ACHN (cell line): ENCODE results near the gene RILPL2.
"Not testable (repeated sequence)": the region's sequence is repeated elsewhere in the genome, so short reads cannot be mapped to it uniquely, and the experiment has no call there.

Experiments
- DNase-seq: peaks from one replicate; pipeline ENCODE4 v3.0.0-alpha.2; 2015
- in situ Hi-C: cut with HindIII; loops from 2 replicates; pipeline ENCODE4 v1.10.0; 2017; ENCODE audit warnings: low sequenced_read_pairs, low pct_ligation_motif_present, low pct_unique_long_range_greater_than_20kb

The RILPL2 gene

DNA sequence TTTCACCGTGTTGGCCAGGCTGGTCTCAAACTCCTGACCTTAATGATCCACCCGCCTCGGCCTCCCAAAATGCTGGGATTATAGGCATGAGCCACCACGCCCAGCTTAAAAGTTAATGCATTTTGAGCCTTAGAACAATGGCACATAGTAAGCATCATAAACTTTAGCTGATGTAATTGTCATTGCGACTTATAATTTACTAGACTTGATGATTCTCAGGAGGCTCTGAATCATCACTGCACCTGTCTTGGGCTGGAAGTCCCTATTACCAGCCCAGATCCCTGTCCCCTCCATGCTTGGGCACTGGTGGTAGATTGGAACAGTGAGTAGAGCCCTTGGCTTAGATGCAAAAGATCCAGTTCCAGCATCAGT is 26.5 kb downstream of the RILPL2 start:
- in situ Hi-C loops: no loop called here

DNA sequence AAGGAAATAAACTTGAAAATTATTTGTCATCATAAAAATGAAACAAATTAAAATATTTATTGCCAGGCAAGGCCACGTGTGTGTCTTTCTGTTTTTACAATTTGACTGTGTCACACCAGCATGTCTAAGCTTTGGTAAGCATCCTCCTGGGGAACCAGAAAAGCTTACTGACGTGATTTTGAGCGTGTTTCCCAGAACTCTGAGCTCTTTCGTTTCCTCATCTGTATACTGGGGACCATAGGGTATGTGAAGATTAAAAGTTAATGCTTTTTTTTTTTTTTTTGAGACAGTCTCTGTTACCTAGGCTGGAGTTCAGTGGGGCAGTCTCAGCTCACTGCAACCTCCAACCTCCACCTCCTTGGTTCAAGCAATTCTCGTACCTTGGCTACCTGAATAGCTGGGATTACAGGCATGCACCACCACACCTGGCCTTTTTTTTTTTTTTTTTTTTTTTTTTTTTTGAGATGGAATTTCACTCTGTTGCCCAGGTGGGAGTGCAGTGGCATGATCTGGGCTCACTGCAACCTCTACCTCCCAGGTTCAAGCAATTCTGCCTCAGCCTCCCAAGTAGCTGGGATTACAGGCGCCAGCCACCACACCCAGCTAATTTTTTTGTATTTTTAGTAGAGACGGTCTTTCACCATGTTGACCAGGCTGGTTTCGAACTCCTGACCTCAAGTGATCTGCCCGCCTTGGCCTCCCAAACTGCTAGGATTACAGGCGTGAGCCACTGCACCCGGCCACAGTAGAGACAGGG is 27.0 kb downstream of the RILPL2 start:
- in situ Hi-C loops, DNase-seq: not testable (repeated sequence)

More for the DNA sequence above, 26.5 kb downstream of the RILPL2 start:
- no peak for DNase-seq

DNA sequence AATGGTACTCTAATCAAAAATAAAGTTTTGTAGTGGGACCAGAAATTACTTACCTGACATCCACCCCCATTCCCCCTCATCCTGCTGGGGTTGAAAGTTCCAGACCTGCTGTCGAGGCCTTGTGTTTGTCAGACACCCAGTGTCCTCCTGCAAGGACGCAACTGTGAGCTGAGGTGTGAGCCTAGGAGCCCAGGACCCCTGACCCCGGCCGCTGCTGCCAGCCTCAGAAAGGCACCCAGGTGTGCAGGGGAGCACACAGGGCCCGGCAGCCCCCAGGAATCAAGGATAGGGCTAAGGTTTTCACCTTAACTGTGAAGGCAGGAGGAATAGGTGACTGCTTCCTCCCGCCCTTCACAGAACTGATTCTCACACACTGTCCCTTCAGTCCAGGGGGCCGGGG is 27.9 kb downstream of the RILPL2 start:
- DNase-seq, in situ Hi-C loops: not testable (repeated sequence)

DNA sequence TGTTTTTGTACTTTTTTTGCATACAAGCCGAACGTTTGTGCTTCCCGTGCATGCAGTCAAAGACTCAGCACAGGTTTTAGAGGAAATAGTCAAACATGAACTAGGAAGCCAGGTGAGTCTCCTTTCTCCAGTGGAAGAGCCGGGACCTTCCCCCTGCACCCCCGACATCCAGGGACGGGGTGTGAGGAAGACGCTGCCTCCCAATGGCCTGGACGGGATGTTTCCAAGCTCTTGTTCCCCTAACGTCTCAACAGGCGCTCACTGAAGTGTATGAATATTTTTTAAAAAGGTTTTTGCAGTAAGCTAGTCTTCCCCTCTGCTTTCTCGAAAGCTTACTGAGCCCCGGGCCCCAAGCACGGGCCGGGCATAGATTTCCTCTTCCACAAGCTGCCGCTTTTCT is 28.6 kb downstream of the RILPL2 start:
- in situ Hi-C loops, DNase-seq: not testable (repeated sequence)

DNA sequence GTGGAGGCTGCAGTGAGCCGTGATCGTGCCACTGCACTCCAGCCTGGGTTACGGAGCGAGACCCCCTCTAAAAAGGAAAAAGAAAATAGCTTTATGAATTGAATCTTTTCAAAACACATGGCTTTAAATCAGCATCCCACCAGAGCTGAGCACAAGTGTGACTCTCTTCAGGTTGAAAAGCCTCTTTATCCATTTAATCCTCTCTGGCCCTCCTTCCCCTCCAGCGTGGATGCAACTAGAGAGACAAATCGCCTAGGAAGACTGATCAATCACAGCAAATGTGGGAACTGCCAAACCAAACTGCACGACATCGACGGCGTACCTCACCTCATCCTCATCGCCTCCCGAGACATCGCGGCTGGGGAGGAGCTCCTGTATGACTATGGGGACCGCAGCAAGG is 29.2 kb downstream of the RILPL2 start:
- in situ Hi-C loops, DNase-seq: not testable (repeated sequence)

DNA sequence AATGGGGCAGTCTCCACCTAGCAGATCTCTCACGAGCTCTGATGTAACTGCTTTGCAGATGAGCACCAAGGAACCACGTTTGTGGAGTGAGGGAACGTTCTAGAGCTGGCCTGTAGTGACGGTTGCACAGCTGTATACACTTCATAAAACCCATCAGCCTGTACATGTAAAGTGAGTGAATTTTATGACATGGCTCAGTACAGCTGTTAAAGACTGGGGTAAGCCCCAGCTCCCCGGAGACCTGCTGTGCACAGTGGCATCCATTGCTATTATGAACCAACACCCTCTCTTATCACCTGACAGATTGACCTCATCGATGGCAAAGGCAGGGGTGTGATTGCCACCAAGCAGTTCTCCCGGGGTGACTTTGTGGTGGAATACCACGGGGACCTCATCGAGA is 31.9 kb downstream of the RILPL2 start:
- no peak for DNase-seq
- in situ Hi-C loops: no loop called here

DNA sequence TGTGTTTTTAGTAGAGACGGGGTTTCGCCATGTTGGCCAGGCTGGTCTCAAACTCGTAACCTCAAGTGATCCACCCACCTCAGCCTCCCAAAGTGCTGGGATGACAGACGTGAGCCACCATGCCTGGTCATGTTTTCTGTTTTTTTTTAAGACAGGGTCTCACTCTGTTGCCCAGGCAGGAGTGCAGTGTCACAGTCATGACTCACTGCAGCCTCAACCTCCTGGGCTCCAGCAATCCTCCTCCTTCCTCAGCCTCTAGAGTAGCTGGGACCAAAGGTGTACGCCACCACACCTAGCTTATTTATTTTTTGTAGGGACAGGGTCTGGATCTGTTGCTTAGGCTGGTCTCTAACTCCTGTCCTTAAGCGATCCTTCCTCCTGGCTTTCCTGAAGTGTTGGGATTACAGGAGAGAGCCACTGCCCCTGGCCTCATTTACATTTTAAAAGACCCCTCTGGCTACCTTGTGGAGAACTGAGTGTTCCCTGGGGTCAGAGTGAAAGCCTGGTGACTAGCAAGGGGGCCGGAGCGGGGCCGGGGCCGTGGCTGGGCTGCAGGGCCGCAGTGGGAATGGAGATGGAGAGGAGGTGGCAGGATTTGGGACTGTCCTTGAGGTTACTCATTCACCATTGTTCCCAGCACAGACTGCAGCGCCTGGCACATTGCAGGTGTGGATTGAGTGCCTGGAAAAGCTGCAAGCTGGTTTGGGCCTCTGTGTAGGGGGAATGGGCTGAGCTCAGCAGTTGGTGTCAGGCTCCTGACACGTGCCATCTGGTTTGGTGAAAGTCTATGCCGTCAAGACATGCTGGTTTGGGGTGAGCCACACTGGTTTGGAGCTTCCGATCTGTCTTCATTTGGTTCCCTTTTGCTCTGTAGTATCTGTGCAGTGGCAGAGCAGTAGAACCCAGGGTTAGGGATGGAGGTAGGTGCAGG is 34.5 kb downstream of the RILPL2 start:
- no peak for DNase-seq
- in situ Hi-C loops: no loop called here

DNA sequence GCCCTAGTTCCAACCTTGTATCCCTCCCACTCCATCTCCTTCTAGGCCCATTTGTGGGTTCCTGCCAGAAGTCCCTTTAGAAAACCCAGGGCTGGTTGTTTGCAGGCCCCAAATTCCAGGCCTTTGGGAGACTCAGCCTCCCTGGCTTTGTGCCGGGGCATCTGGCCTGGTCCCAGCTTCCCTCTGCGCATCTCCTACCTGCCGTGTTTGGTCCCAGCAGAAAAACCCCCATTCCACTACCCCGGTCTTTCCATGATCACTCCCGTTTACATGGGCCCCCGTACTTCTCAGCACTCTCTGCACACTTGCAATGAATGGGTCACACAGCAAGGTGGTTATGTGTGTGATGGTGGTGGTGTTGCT is 37.2 kb downstream of the RILPL2 start:
- in situ Hi-C loops: no loop called here
- DNase-seq: no peak

DNA sequence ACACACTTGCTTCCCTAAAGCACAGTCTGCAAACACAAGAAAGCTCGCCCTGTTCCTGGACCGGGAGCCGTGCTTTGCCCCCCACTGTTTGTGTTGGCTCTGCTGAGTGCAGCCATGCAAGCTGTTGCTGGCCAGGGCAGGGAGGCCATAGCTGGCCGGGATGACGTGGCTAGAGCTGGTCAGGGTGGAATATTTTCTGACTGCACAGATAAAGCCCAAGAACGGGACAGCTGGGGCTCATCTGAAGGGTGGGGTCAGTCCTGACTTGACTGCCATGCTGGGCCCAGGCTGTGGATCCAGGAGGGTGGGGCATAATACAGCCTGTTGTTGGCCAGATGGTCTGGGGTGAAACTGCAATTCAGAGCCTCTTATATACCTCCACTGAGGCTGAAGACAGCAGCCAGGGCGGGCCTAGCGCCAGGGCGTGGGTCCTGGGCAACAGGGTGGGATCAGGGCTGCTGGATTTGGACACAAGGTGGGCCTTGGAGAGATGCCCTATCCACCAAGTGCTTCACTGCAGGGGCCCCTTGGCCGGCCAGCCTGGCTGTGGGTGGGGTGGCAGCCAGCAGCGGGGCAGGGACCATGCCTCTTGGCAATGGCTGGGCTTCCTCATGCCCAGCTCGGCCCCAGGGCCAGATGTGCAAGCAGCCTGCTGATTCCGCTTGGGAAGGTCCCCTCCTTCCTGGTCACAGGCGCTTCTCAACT is 37.8 kb downstream of the RILPL2 start:
- DNase-seq: no peak
- in situ Hi-C loops: no loop called here

DNA sequence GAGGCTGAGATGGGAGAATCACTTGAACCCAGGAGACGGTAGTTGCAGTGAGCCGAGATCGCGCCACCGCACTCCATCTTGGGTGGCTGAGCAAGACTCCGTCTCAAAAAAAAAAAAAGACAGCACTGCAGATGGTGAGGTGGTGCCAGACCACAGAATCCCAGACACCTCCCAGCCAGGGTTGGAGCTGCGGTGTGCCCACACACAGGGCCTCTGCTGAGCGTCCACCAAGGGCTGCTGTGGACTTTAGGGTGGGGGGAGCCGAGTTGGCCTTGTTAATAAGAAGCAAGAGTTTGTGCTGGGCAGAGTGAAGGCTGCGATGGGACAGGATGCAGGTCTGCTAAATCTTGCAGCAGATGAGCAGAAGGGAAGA is 38.3 kb downstream of the RILPL2 start:
- in situ Hi-C loops: no loop called here
- DNase-seq: no peak

DNA sequence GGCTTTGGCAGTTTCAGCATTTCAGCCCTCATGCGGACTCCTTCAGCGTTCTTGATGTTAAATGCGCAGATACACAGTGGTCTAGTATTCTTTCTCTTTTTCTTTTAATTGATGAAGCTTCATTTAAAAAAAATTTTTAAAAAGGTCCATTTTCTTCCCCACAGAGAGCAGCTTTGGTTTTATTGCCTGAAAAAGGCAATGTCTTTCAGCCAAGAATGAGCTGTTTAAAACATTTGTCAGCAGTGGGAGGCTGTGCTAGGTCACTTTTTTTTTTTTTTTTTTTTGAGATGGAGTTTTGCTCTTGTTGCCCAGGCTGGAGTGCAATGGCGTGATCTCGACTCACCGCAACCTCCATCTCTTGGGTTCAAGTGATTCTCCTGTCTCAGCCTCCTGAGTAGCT is 39.1 kb downstream of the RILPL2 start:
- no peak for DNase-seq
- in situ Hi-C loops: no loop called here

DNA sequence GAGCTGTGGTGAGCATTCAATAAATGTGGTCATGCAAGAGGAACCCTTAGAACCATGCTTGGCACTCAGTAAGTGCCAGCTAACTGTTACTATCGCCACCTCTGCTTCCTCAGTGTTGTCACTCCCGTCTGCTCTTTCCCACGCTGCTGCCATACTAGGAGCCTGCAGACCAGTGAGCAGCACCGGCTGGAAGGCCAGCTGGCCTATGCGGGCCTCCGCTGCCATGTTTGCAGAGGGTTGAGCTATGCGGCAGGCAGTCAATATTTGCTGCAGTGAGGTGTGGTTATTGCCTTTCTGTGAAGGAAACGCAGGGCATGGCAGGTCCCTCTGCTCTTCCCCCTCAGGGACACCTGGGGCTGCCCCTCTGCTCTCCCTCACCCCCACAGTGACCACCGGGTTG is 39.5 kb downstream of the RILPL2 start:
- in situ Hi-C loops: no loop called here
- DNase-seq: no peak

DNA sequence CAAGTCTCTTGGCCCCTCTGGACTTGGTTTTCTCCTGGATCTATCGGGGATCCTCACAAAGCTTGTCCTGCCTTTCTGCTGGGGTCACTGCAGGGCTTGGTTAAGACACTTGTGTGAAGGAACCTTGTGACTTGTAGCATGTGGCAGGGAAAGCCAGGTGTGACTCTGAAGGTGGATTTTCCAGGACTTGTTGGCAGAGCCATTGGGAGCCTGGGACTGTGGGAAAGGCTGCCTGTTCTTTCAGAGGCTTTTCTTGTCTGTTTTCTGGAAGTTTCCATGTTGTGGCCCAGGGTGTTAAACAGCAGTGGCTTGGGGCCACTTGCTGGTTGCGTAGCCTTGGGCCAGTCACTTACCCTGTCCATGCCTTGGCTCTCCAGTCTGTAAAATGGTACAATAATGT is 39.9 kb downstream of the RILPL2 start:
- no peak for DNase-seq
- in situ Hi-C loops: no loop called here

DNA sequence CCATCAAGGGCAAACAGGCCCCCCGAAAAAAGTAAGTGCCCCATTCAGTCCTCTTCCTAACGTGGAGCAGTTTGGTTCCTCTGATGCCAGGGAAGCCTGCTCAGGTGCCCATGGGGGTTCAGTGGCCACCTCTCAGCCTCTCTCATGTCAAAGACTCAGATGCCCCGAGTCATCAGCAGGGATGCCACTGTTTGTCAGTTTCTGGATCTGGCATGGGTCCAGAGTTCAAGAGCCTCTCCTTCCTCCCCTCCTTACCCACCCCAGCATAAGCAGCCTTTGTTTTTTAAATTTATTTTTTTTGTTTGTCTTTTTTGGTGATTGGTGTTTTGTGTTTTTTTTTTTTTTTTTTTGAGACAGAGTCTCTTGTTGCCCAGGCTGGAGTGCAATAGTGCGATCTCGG is 41.2 kb downstream of the RILPL2 start:
- in situ Hi-C loops: no loop called here
- DNase-seq: no peak

DNA sequence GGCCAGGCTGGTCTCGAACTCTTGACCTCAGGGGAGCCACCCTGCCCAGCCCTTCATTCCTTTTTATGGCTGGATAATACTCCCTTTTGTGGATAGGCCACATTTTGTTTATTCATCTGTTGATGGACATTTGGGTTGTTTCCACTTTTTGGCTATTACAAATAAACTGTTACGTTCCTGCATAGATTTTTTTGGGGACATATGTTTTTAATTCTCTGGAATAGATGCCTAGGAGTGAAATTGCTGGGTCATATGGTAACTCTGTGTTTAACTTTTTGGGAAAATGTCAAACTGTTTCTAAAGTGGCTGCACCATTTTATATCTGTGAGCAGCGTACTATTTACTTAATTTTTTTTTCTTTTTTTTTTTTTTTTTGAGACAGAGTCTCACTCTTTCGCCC is 42.7 kb downstream of the RILPL2 start:
- in situ Hi-C loops: no loop called here
- no peak for DNase-seq

DNA sequence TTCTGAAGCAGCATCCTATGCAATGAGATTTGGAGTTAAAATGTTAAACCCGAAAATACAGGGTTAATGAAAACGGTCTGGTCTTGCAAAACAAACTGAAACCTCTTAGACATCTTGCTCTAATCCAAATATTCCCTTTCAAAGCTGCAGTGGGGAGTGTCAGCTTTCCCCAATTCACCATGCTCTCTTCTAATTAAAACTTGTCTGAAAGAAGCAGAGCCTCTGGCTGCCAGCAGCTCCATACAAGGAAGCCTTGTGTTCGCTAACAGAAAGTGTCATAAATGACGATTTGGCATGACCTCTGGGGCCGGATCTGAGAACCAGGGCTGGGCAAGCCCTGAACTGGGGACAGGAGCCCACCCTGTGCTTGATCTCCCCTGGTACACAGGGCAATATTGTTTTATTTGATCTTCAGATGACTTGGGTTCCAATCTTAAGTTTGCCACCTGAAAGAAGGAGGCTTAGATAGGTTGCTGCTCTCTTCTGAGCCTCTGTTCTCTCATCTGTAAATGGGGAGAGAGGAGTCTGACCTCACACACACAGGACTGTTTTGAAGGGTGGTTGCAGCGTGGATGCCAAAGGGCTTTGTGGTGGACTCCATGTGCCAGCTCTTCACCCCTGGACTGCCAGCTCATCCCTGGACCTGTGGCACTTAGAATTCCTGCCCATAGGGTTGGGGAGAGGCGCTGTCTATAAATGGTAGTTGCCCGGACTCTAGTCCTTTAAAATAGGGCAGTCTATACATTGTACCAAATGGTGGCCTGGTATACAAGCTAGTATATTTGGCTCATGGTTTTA is 44.7 kb downstream of the RILPL2 start:
- in situ Hi-C loops: no loop called here
- no peak for DNase-seq

DNA sequence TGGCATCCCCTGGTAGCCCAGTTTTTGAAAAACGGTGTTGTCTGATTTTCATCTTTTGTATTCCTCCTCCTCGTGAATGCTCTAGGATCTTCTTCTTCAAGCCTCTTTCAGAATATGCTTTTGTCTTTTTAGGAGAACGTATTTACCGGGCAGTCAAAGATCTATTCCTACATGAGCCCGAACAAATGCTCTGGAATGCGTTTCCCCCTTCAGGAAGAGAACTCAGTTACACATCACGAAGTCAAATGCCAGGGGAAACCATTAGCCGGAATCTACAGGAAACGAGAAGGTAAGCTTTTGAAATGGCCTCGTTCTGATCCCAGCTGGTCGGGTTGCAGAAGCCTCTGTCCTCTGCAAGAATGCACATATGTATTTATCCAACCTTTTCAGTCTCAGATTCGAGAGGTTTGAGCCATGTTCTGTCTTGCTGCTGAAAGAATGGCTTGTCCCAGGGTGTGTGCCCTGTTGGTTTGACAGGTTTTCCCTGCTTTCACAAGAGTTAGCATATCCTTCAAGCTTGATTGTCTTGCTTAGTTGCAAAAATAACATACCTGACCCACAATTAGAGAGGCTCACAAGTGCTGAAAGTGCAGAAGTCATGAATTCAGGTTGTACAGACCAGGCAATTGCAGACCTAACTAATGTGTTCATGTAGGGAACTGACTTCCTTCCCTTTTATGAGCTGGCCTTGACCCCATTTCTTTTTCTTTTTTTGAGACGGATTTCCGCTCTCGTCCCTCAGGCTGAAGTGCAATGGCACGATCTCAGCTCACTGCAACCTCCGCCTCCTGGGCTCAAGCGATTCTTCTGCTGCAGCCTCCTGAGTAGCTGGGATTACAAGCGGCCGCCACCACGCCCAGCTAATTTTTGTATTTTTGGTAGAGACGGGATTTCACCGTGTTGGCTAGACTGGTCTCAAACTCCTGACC is 45.7 kb downstream of the RILPL2 start:
- in situ Hi-C loops: no loop called here
- DNase-seq: no peak
